Endometrium (tissue), 2 donors: ENCODE data around the gene ERAL1.
"Not testable (repeated sequence)": the region's sequence is repeated elsewhere in the genome, so short reads cannot be mapped to it uniquely, and the experiment has no call there.

ENCODE experiments used
- FAIRE-seq: peaks from 2 replicates; lab custom pipeline; 2012; peaks lifted over from hg19 to GRCh38; lab: Jason Lieb, UNC
- donor health status: control.
- donor health status: control.

The ERAL1 gene

GRCh38 chr17:28853295-28853694 lies 1.5 kb upstream of the ERAL1 start:
- no peak for FAIRE-seq

GRCh38 chr17:28855336-28855679 lies 492 bp downstream of the ERAL1 start:
- no peak for FAIRE-seq

- no peak for FAIRE-seq
Observed at GRCh38 chr17:28856028-28856574, 1.3 kb downstream of the ERAL1 start.

GRCh38 chr17:28857905-28858800 lies 3.3 kb downstream of the ERAL1 start:
- no peak for FAIRE-seq

GRCh38 chr17:28858801-28859355 lies 4.1 kb downstream of the ERAL1 start:
- no peak for FAIRE-seq

GRCh38 chr17:28860363-28860808 lies 5.6 kb downstream of the ERAL1 start:
- no peak for FAIRE-seq

- FAIRE-seq = no peak
Observed at GRCh38 chr17:28861393-28862203, 6.8 kb downstream of the ERAL1 start.

GRCh38 chr17:28862561-28862960 lies 7.7 kb downstream of the ERAL1 start:
- FAIRE-seq = no peak

- FAIRE-seq = no peak
Observed at GRCh38 chr17:28863953-28864352, 9.1 kb downstream of the ERAL1 start.

GRCh38 chr17:28864991-28865849 lies 10.4 kb downstream of the ERAL1 start:
- no peak for FAIRE-seq

- FAIRE-seq = no peak
Observed at GRCh38 chr17:28865946-28866752, 11.3 kb downstream of the ERAL1 start.

GRCh38 chr17:28867276-28867675 lies 12.5 kb downstream of the ERAL1 start:
- FAIRE-seq = no peak

- no peak for FAIRE-seq
Observed at GRCh38 chr17:28871056-28871579, 16.3 kb downstream of the ERAL1 start.

- FAIRE-seq = no peak
Observed at GRCh38 chr17:28873839-28874238, 19.0 kb downstream of the ERAL1 start.

- no peak for FAIRE-seq
Observed at GRCh38 chr17:28874750-28875149, 19.9 kb downstream of the ERAL1 start.

GRCh38 chr17:28875848-28876550 lies 21.2 kb downstream of the ERAL1 start:
- FAIRE-seq = no peak

- FAIRE-seq = not testable (repeated sequence)
Observed at GRCh38 chr17:28877150-28877711, 22.4 kb downstream of the ERAL1 start.

- FAIRE-seq = no peak
Observed at GRCh38 chr17:28878158-28878910, 23.5 kb downstream of the ERAL1 start.

GRCh38 chr17:28878981-28879380 lies 24.2 kb downstream of the ERAL1 start:
- FAIRE-seq = no peak
